Measurements from ENCODE around the gene PTPRT.

The PTPRT gene

GRCh38 chr20:42309050-42309449 is 880.7 kb downstream of the PTPRT start:
- Histone ChIP-seq H3K27me3 (ENCODE audit: control insufficient read depth, insufficient read depth, low read length, poor library complexity, severe bottlenecking) (peaks cover 35% of the 10 kb centered on the region), H3K4me1 (ENCODE audit: control insufficient read depth, insufficient read depth, low read length) (peaks cover 8% of the 10 kb centered on the region)
- 52% methylated on average over 4 of the region's 4 CpGs for WGBS, 2 experiments

GRCh38 chr20:42308171-42308570 is 881.5 kb downstream of the PTPRT start:
- WGBS, 2 experiments: 95 to 99% methylated on average over 4 of the region's 4 CpGs
- H3K27ac ChIP-seq (ENCODE audit: insufficient read depth, low read depth, low read length, poor library complexity, severe bottlenecking): no peak overlapping the region
- no peak overlapping the region for H3K4me3 ChIP-seq (ENCODE audit: insufficient read depth, low read depth, low read length)
- no peaks in the 10 kb centered on the region for H3K9me3 ChIP-seq (ENCODE audit: control insufficient read depth, low read length)
- peaks cover 8% of the 10 kb centered on the region for H3K4me1 ChIP-seq (ENCODE audit: control insufficient read depth, insufficient read depth, low read length)
- no peaks in the 10 kb centered on the region for H3K36me3 ChIP-seq (ENCODE audit: control insufficient read depth, insufficient read depth, low read length)
- H3K27me3 ChIP-seq (ENCODE audit: control insufficient read depth, insufficient read depth, low read length, poor library complexity, severe bottlenecking): peaks cover 35% of the 10 kb centered on the region

More at GRCh38 chr20:42309050-42309449, 880.7 kb downstream of the PTPRT start:
- Histone ChIP-seq H3K27ac (ENCODE audit: insufficient read depth, low read depth, low read length, poor library complexity, severe bottlenecking) (no peak overlapping the region), H3K9me3 (ENCODE audit: control insufficient read depth, low read length) (no peaks in the 10 kb centered on the region), H3K4me3 (ENCODE audit: insufficient read depth, low read depth, low read length) (no peak overlapping the region), H3K36me3 (ENCODE audit: control insufficient read depth, insufficient read depth, low read length) (no peaks in the 10 kb centered on the region)

DNA sequence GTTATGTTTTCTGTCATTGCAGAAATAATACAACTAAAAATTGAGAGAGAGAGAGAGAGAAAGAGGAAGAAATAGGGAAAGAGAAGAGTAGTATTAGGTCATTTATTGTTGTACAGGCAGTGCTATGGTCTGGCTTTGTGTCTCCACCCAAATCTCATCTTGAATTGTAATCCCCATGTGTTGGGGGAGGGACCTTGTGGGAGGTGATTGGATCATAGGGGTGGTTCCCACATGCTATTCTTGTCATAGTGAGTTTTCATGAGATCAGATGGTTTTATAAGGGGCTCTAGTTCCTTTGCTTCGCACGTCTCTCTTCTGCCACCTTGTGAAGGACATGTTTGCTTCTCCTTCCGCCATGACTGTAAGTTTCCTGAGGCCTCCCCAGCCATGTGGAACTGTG is 894.1 kb downstream of the PTPRT start:
- WGBS, 2 experiments: 84 to 85% methylated on average over 3 of the region's 3 CpGs

DNA sequence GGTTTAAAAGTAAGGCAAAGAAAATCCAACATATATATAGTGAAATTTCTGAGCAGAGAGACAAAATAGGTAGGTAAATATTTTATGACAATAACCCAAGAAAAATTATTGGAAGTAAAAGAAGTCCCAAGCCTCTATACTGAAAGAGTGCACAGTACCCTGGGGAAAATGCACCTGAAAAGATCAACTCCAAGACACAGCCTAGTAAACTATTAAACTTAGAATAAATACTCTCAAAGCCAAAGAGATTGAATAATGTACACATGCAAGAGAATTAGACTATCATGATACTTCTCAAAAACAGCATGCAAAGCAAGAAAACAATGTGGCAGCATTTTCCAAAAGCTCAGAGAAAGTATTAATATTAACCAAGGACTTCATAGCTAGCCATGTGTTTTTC is 894.7 kb downstream of the PTPRT start:
- Histone ChIP-seq H3K4me1 (ENCODE audit: control insufficient read depth, insufficient read depth, low read length) (no peaks in the 10 kb centered on the region), H3K27me3 (ENCODE audit: control insufficient read depth, insufficient read depth, low read length, poor library complexity, severe bottlenecking) (no peaks in the 10 kb centered on the region), H3K9me3 (ENCODE audit: control insufficient read depth, low read length) (no peaks in the 10 kb centered on the region), H3K36me3 (ENCODE audit: control insufficient read depth, insufficient read depth, low read length) (no peaks in the 10 kb centered on the region), H3K4me3 (ENCODE audit: insufficient read depth, low read depth, low read length) (no peak overlapping the region), H3K27ac (ENCODE audit: insufficient read depth, low read depth, low read length, poor library complexity, severe bottlenecking) (no peak overlapping the region)

More for the DNA sequence above, 894.1 kb downstream of the PTPRT start:
- Histone ChIP-seq H3K4me1 (ENCODE audit: control insufficient read depth, insufficient read depth, low read length) (no peaks in the 10 kb centered on the region), H3K27me3 (ENCODE audit: control insufficient read depth, insufficient read depth, low read length, poor library complexity, severe bottlenecking) (no peaks in the 10 kb centered on the region), H3K27ac (ENCODE audit: insufficient read depth, low read depth, low read length, poor library complexity, severe bottlenecking) (no peak overlapping the region), H3K36me3 (ENCODE audit: control insufficient read depth, insufficient read depth, low read length) (no peaks in the 10 kb centered on the region), H3K4me3 (ENCODE audit: insufficient read depth, low read depth, low read length) (no peak overlapping the region), H3K9me3 (ENCODE audit: control insufficient read depth, low read length) (no peaks in the 10 kb centered on the region)

GRCh38 chr20:42281801-42282200 is 907.9 kb downstream of the PTPRT start:
- Histone ChIP-seq H3K36me3 (ENCODE audit: control insufficient read depth, insufficient read depth, low read length) (no peaks in the 10 kb centered on the region), H3K4me1 (ENCODE audit: control insufficient read depth, insufficient read depth, low read length) (peaks cover 8% of the 10 kb centered on the region), H3K4me3 (ENCODE audit: insufficient read depth, low read depth, low read length) (no peak overlapping the region), H3K27me3 (ENCODE audit: control insufficient read depth, insufficient read depth, low read length, poor library complexity, severe bottlenecking) (no peaks in the 10 kb centered on the region), H3K9me3 (ENCODE audit: control insufficient read depth, low read length) (no peaks in the 10 kb centered on the region), H3K27ac (ENCODE audit: insufficient read depth, low read depth, low read length, poor library complexity, severe bottlenecking) (no peak overlapping the region)
- WGBS, 2 experiments: 91 to 100% methylated on average over 3 of the region's 4 CpGs

DNA sequence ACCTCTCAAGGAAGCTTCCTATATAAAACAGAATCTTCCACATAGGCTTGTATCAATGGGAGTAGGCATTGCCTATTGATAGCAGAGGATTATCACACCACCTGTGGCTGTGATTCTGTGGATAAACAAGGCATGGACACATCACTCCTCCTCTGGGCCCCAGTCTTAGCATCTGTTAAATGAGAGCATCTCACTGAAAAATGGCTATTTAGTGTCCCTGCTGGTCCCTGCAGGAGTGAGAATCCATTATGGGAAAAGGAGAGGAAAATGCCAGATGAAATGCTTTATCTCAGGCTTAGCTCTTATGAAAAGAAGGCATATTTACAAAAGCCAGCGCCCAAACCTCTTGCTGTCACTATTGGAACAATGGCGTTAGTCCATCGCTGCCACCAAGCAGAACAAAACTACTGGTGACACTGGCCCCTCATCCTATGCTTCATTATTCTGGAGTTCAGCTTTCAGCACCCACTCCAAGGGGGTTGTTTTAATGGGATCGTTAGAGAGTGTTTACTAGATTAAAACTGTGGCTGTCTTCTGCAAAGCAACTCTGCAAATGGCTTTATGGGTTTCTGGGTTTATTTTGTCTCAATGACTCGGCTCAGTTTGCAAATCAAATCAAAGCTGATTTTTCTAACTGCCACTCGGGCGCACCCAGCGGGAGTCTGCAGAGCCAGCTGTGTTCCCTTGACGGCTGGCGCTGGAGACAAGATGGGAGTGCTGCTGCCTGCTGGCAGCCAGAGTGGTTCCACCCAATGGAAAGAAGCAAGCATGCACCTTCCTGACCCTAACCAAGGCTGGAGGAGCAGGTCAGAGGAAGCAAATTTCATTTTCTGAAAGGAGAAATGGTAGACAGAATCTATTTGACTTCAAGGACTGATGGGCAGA is 912.7 kb downstream of the PTPRT start:
- Histone ChIP-seq H3K4me1 (ENCODE audit: control insufficient read depth, insufficient read depth, low read length) (peaks cover 15% of the 10 kb centered on the region), H3K27ac (ENCODE audit: insufficient read depth, low read depth, low read length, poor library complexity, severe bottlenecking) (no peak overlapping the region), H3K27me3 (ENCODE audit: control insufficient read depth, insufficient read depth, low read length, poor library complexity, severe bottlenecking) (no peaks in the 10 kb centered on the region), H3K4me3 (ENCODE audit: insufficient read depth, low read depth, low read length) (no peak overlapping the region), H3K9me3 (ENCODE audit: control insufficient read depth, low read length) (no peaks in the 10 kb centered on the region), H3K36me3 (ENCODE audit: control insufficient read depth, insufficient read depth, low read length) (no peaks in the 10 kb centered on the region)
- WGBS, 2 experiments: 55 to 62% methylated on average over 10 of the region's 10 CpGs

- 21 to 38% methylated on average over 2 of the region's 2 CpGs for whole genome bisulfite sequencing, 2 experiments
- no peaks in the 10 kb centered on the region for H3K36me3 ChIP-seq (ENCODE audit: control insufficient read depth, insufficient read depth, low read length)
- H3K4me1 ChIP-seq (ENCODE audit: control insufficient read depth, insufficient read depth, low read length): peaks cover 15% of the 10 kb centered on the region
- H3K27me3 ChIP-seq (ENCODE audit: control insufficient read depth, insufficient read depth, low read length, poor library complexity, severe bottlenecking): no peaks in the 10 kb centered on the region
- no peak overlapping the region for H3K27ac ChIP-seq (ENCODE audit: insufficient read depth, low read depth, low read length, poor library complexity, severe bottlenecking)
- no peak overlapping the region for H3K4me3 ChIP-seq (ENCODE audit: insufficient read depth, low read depth, low read length)
- no peaks in the 10 kb centered on the region for H3K9me3 ChIP-seq (ENCODE audit: control insufficient read depth, low read length)
Observed at GRCh38 chr20:42274986-42275385, 914.7 kb downstream of the PTPRT start.

DNA sequence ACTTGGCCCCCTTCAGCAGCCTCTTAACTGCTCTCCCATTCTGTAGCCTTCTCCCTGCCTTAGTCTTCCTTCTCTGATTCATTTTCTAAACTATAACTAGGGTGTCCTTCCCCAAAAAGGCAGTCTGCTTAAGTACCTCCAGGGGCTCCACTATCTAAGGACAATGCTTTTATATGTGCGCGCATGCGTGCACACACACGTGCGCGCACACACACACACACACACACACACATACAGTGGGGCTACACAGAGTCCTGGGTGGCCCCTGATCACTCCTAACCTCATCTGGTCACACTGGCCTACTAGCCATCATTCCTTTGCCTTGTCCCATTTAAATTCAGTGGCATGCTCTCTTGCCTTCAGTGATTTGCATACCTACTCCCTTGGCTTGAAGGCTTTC is 917.2 kb downstream of the PTPRT start:
- no peaks in the 10 kb centered on the region for H3K27me3 ChIP-seq (ENCODE audit: control insufficient read depth, insufficient read depth, low read length, poor library complexity, severe bottlenecking)
- H3K4me1 ChIP-seq (ENCODE audit: control insufficient read depth, insufficient read depth, low read length): peaks cover 12% of the 10 kb centered on the region
- no peaks in the 10 kb centered on the region for H3K9me3 ChIP-seq (ENCODE audit: control insufficient read depth, low read length)
- H3K4me3 ChIP-seq (ENCODE audit: insufficient read depth, low read depth, low read length): no peak overlapping the region
- no peak overlapping the region for H3K27ac ChIP-seq (ENCODE audit: insufficient read depth, low read depth, low read length, poor library complexity, severe bottlenecking)
- 88 to 89% methylated on average over 6 of the region's 6 CpGs for WGBS, 2 experiments
- H3K36me3 ChIP-seq (ENCODE audit: control insufficient read depth, insufficient read depth, low read length): no peaks in the 10 kb centered on the region

- Histone ChIP-seq H3K4me1 (ENCODE audit: control insufficient read depth, insufficient read depth, low read length) (peaks cover 3% of the 10 kb centered on the region), H3K4me3 (ENCODE audit: insufficient read depth, low read depth, low read length) (no peak overlapping the region), H3K9me3 (ENCODE audit: control insufficient read depth, low read length) (no peaks in the 10 kb centered on the region), H3K36me3 (ENCODE audit: control insufficient read depth, insufficient read depth, low read length) (no peaks in the 10 kb centered on the region), H3K27ac (ENCODE audit: insufficient read depth, low read depth, low read length, poor library complexity, severe bottlenecking) (no peak overlapping the region), H3K27me3 (ENCODE audit: control insufficient read depth, insufficient read depth, low read length, poor library complexity, severe bottlenecking) (no peaks in the 10 kb centered on the region)
- WGBS, 2 experiments: 91 to 92% methylated on average over 1 to 2 of the region's 2 CpGs
Observed at GRCh38 chr20:42270539-42270938, 919.2 kb downstream of the PTPRT start.

- 88% methylated on average over 4 of the region's 4 CpGs for WGBS, 2 experiments
- Histone ChIP-seq H3K36me3 (ENCODE audit: control insufficient read depth, insufficient read depth, low read length) (no peaks in the 10 kb centered on the region), H3K9me3 (ENCODE audit: control insufficient read depth, low read length) (no peaks in the 10 kb centered on the region), H3K4me3 (ENCODE audit: insufficient read depth, low read depth, low read length) (no peak overlapping the region), H3K27me3 (ENCODE audit: control insufficient read depth, insufficient read depth, low read length, poor library complexity, severe bottlenecking) (no peaks in the 10 kb centered on the region), H3K27ac (ENCODE audit: insufficient read depth, low read depth, low read length, poor library complexity, severe bottlenecking) (no peak overlapping the region), H3K4me1 (ENCODE audit: control insufficient read depth, insufficient read depth, low read length) (no peaks in the 10 kb centered on the region)
Observed at GRCh38 chr20:42267793-42268384, 921.8 kb downstream of the PTPRT start.
